Measurements from ENCODE around the gene ANKRD12. TPM values are rescaled to one million over a fixed set of nuclear protein-coding genes. Genes with fewer than 3 reads are reported as not detected.

ANKRD12 gene
- total RNA-seq, 2 experiments from 2014 or later: 160 to 164 TPM

DNA sequence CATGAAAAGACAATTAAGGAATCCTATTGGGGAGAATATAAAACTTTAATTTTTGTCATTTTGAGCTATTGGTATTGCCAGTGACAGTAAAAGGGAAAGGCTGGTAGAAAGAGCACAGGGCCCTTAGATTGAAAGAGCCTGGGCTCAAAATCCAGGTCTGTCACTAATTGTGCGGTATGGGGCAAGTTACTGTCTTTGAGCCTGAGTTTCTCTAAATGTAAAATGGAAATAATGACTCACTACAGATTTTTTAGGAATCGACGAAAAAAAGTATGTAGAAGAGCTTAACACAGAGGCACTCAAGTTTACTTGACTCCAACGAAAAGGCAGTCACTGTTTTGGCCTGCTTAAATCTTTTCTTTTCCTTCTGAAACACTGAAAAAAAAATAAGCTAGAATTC lies 27.1 kb upstream of the ANKRD12 start:
- no peaks in the 10 kb centered on the region for H3K9me3 ChIP-seq (ENCODE audit: control insufficient read depth in 1 of 2, insufficient read depth in 1 of 2, low read length in 2 of 2)
- DNase-seq (no peak), ATAC-seq (ENCODE audit: poor library complexity) (no peak)
- H3K9me3 Mint-ChIP-seq: no peaks in the 10 kb centered on the region
- no peak for TF ChIP-seq CTCF (IDR thresholded peaks at IDR 0.05)
- H3K27ac Mint-ChIP-seq: peak overlapping the region; percentile 90
- CTCF ChIA-PET: interaction anchor here (0.7 to 2.3 kb wide), 5 partner anchors 11 to 38 kb away, joined by 3 to 7 read pairs (median 5); no protein-coding TSS in a partner anchor
- POLR2A ChIA-PET: interaction anchor here (0.7 to 35.5 kb wide), 8 partner anchors 8 to 173 kb away, joined by 3 to 914 read pairs (median 6); partner anchors contain the start of gene ANKRD12
- peaks cover 57% of the 10 kb centered on the region for H3K4me1 ChIP-seq (ENCODE audit: insufficient read depth, low read length)
- no peaks in the 10 kb centered on the region for H3K27me3 Mint-ChIP-seq
- peak overlapping the region; percentile 6 for H3K4me3 ChIP-seq (ENCODE audit: low read length)
- H3K27me3 ChIP-seq (ENCODE audit: control insufficient read depth in 1 of 2, insufficient read depth in 2 of 2, low read length in 2 of 2): no peaks in the 10 kb centered on the region
- peak overlapping the region; percentile 77 for H3K4me3 Mint-ChIP-seq
- peaks cover 63% of the 10 kb centered on the region for H3K36me3 Mint-ChIP-seq (ENCODE audit: low read depth)
- intact Hi-C loops (cut with DNase I, micrococcal nuclease): loop anchor here (10.0 kb wide), 2 partner anchors 225 to 805 kb away; partner anchors contain the start of genes VAPA (in 2 of the 2) and TWSG1 (in 1 of the 2)
- no peaks in the 10 kb centered on the region for H3K36me3 ChIP-seq (ENCODE audit: insufficient read depth, low read length)
- H3K4me1 Mint-ChIP-seq (ENCODE audit: low read depth): peaks cover 95% of the 10 kb centered on the region
- peak overlapping the region in 1 of 2 donors; percentile 19 for H3K27ac ChIP-seq (ENCODE audit: low read depth in 1 of 2, low read length in 2 of 2)

GRCh38 chr18:9113468-9114149 lies 23.0 kb upstream of the ANKRD12 start:
- POLR2A ChIA-PET: interaction anchor here (1.0 to 35.5 kb wide), 5 partner anchors 8 to 221 kb away, joined by 3 to 914 read pairs (median 4); partner anchors contain the start of genes ANKRD12, NDUFV2 and TWSG1
- intact Hi-C loops (cut with DNase I, micrococcal nuclease): loop anchor here in 1 of 2 experiments (10.0 kb wide), 1 partner anchor 1411 kb away; the partner anchor contains the start of gene NAPG
- H3K27ac Mint-ChIP-seq: peak overlapping the region; percentile 95
- H3K9me3 Mint-ChIP-seq: no peaks in the 10 kb centered on the region
- Histone ChIP-seq H3K36me3 (ENCODE audit: insufficient read depth, low read length) (no peaks in the 10 kb centered on the region), H3K27ac (ENCODE audit: low read depth in 1 of 2, low read length in 2 of 2) (peak overlapping the region; percentile 23 to 65), H3K9me3 (ENCODE audit: control insufficient read depth in 1 of 2, insufficient read depth in 1 of 2, low read length in 2 of 2) (no peaks in the 10 kb centered on the region), H3K4me3 (ENCODE audit: low read length) (no peak overlapping the region), H3K27me3 (ENCODE audit: control insufficient read depth in 1 of 2, insufficient read depth in 2 of 2, low read length in 2 of 2) (no peaks in the 10 kb centered on the region), H3K4me1 (ENCODE audit: insufficient read depth, low read length) (peaks cover 54% of the 10 kb centered on the region)
- H3K4me1 Mint-ChIP-seq (ENCODE audit: low read depth): peaks cover 91% of the 10 kb centered on the region
- DNase-seq (no peak), ATAC-seq (ENCODE audit: poor library complexity) (no peak)
- no peaks in the 10 kb centered on the region for H3K27me3 Mint-ChIP-seq
- peaks cover 55% of the 10 kb centered on the region for H3K36me3 Mint-ChIP-seq (ENCODE audit: low read depth)
- TF ChIP-seq CTCF (IDR thresholded peaks at IDR 0.05): no peak
- H3K4me3 Mint-ChIP-seq: peak overlapping the region; percentile 58
- CTCF ChIA-PET: no interaction called here

DNA sequence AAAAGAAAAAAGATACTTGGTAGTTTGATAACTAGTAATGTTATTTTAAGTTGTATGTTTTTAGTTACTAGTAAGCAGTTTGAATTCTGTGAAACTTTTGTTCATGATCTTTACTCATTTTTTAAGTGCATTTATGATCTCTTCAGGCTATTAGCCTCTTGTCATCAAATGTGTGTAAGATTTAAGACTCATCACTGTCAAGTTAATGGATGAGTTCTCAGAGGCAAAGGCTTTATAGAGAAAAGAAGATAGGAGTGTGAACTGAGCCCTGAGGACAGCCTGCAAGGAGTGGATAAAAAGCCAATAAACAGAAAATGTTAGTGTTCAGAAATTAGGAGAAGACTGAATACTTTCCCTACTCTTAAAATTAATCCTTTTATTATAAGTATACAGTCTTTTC lies 20.6 kb upstream of the ANKRD12 start:
- Histone ChIP-seq H3K27ac (ENCODE audit: low read depth in 1 of 2, low read length in 2 of 2) (peak overlapping the region; percentile 77 to 94), H3K27me3 (ENCODE audit: control insufficient read depth in 1 of 2, insufficient read depth in 2 of 2, low read length in 2 of 2) (no peaks in the 10 kb centered on the region), H3K9me3 (ENCODE audit: control insufficient read depth in 1 of 2, insufficient read depth in 1 of 2, low read length in 2 of 2) (no peaks in the 10 kb centered on the region), H3K4me1 (ENCODE audit: insufficient read depth, low read length) (peaks cover 44% of the 10 kb centered on the region), H3K4me3 (ENCODE audit: low read length) (no peak overlapping the region), H3K36me3 (ENCODE audit: insufficient read depth, low read length) (peaks cover 9% of the 10 kb centered on the region)
- H3K4me3 Mint-ChIP-seq: peak overlapping the region; percentile 70
- H3K27me3 Mint-ChIP-seq: no peaks in the 10 kb centered on the region
- ATAC-seq (ENCODE audit: poor library complexity) (no peak), DNase-seq (no peak)
- H3K4me1 Mint-ChIP-seq (ENCODE audit: low read depth): peaks cover 91% of the 10 kb centered on the region
- TF ChIP-seq CTCF (IDR thresholded peaks at IDR 0.05): no peak
- CTCF ChIA-PET: interaction anchor here (1.2 to 2.1 kb wide), 4 partner anchors 11 to 42 kb away, joined by 3 to 13 read pairs (median 6); partner anchors contain the start of gene ANKRD12
- peak overlapping the region; percentile 95 for H3K27ac Mint-ChIP-seq
- H3K9me3 Mint-ChIP-seq: no peaks in the 10 kb centered on the region
- peaks cover 63% of the 10 kb centered on the region for H3K36me3 Mint-ChIP-seq (ENCODE audit: low read depth)
- POLR2A ChIA-PET: interaction anchor here (2.6 to 35.5 kb wide), 5 partner anchors 11 to 43 kb away, joined by 12 to 914 read pairs (median 23); partner anchors contain the start of genes ANKRD12 and NDUFV2
- intact Hi-C loops (cut with DNase I, micrococcal nuclease): loop anchor here in 1 of 2 experiments (1.0 to 10.0 kb wide), 3 partner anchors 13 to 1409 kb away; partner anchors contain the start of genes ANKRD12 and NAPG

All from CD4-positive, alpha-beta T cell (primary cell).